Neural crest cell (in vitro differentiated cells): ENCODE results near the gene CHDH. TPM values are rescaled to one million over a fixed set of nuclear protein-coding genes. Genes with fewer than 3 reads are reported as not detected.

Experiments
- DNase-seq: peaks from one replicate; pipeline ENCODE4 v3.0.0; 2021; ENCODE audit warnings: low read depth, mixed read lengths, low spot score
- H3K27ac Mint-ChIP-seq: one replicate; pipeline ENCODE4 v1.8.0; 2021; ENCODE audit warnings: mild to moderate bottlenecking, mixed read lengths; ENCODE audit not compliant: unreplicated experiment
- H3K27me3 Mint-ChIP-seq: 2 replicates; pipeline ENCODE4 v1.8.0; 2021; ENCODE audit warnings: low read depth, mild to moderate bottlenecking, mixed read lengths
- H3K36me3 Mint-ChIP-seq: 2 replicates; pipeline ENCODE4 v1.8.0; 2021; ENCODE audit warnings: low read depth, mild to moderate bottlenecking, mixed read lengths
- H3K4me1 Mint-ChIP-seq: 2 replicates; pipeline ENCODE4 v1.8.0; 2021; ENCODE audit warnings: mixed read lengths
- H3K4me3 Mint-ChIP-seq: one replicate; pipeline ENCODE4 v1.8.0; 2021; ENCODE audit warnings: mild to moderate bottlenecking, mixed read lengths
- H3K9me3 Mint-ChIP-seq: 2 replicates; pipeline ENCODE4 v1.8.0; 2021; ENCODE audit warnings: mixed read lengths
- total RNA-seq: library from RNA; stranded (reverse); gene quantifications from 2 replicates; pipeline ENCODE4 v1.2.1, GENCODE V29; 2021
- TF ChIP-seq, protein P1 (sequence below): fragments of 200-600 bp; sonication (generic); conservative IDR thresholded peaks from 2 replicates; pipeline ENCODE4 v1.5.0; 2021; ENCODE audit warnings: antibody characterized with exemption, mild to moderate bottlenecking

The CHDH gene
- total RNA-seq, 1 donor from 2014 or later: 3.0 TPM

DNA sequence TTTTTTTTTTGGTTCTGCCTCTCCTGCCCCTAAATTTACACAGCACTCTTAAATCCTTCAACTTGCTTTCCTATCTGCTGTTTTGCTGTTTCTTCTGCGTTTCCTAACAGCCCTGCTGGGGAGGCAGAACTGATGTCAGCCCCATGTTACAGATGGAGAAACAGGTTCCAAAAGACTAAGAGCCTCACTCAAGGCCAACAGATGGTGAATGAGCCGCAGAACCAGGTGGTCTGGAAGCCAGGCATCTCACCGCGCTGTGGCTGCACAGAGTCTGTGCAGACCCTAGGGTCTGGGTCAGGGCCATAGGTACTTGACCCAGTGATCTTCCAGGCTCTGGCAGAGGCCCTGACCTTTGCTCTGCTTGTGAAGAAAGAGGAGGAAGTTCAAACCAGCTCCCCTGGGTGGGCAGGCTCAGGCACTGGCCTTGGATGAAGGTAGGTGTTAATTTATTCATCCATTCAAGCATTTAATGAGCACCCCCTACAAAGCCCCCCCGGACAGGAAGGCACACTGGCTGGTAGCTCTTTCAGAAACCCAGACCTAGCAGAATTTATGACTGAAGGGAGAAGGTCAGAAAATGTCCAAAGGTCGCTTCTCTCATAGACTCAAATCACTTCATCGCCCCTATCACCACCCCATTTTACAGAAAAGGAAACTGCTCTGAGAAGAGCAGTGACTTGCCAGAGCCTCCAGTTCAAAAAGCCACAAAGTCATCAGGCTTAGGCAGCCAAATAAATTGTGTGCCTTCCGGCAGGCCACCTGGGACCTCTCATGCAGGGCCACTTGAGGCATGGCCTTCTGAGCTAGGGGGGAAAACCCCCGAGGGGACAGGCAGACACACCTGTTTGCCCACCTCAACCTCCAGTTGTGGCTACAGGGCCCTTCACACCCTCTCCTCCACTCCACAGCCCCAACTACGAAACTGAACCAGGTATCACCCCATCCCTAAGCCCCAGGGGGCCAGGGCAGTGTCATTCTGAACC, 2.7 kb downstream of the CHDH start:
- no peak overlapping the region for H3K27ac Mint-ChIP-seq
- no peaks in the 10 kb centered on the region for H3K36me3 Mint-ChIP-seq
- TF ChIP-seq, protein P1, sequence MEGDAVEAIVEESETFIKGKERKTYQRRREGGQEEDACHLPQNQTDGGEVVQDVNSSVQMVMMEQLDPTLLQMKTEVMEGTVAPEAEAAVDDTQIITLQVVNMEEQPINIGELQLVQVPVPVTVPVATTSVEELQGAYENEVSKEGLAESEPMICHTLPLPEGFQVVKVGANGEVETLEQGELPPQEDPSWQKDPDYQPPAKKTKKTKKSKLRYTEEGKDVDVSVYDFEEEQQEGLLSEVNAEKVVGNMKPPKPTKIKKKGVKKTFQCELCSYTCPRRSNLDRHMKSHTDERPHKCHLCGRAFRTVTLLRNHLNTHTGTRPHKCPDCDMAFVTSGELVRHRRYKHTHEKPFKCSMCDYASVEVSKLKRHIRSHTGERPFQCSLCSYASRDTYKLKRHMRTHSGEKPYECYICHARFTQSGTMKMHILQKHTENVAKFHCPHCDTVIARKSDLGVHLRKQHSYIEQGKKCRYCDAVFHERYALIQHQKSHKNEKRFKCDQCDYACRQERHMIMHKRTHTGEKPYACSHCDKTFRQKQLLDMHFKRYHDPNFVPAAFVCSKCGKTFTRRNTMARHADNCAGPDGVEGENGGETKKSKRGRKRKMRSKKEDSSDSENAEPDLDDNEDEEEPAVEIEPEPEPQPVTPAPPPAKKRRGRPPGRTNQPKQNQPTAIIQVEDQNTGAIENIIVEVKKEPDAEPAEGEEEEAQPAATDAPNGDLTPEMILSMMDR: no peak
- no peak for DNase-seq
- H3K9me3 Mint-ChIP-seq: no peaks in the 10 kb centered on the region
- peaks cover 26% of the 10 kb centered on the region for H3K4me1 Mint-ChIP-seq
- peak overlapping the region; percentile 71 for H3K4me3 Mint-ChIP-seq
- H3K27me3 Mint-ChIP-seq: peaks cover 37% of the 10 kb centered on the region

DNA sequence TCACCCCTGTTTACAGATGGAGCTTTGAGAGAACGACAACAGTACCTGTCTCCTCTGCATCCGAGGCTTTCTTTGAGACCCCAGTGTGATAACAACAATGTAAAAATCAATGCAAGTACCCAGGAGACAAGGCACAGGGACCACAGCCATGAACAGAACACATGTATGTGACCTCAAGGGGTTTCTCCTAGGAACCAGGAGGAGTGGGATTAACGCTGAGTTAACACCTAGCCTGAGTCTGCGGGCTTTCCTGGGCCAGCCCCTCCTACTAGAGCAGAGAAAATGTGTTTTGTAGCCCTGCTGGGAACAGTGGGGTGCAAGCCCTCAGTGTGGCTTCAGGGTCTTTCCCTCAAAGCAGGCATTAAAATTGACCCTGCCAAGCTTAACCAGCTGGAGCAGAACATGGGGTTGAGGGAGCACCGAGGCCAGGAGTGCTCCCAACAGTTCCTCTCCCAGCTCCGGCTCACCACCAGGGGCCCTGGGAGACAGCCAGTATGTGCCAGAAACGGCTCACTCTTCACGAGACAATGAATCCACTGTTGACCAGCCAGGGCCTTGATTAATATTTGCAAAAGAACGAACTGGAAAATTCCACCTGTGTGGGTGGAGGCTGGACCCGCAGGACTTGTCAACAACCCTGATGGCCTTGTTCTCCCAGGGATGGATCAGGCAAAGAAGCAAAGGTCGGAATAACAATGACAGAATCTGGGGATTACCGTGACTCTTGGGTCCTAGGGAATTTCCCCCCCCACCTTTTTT, 3.6 kb downstream of the CHDH start:
- no peak overlapping the region for H3K27ac Mint-ChIP-seq
- TF ChIP-seq, protein P1: peak; percentile 44
- no peaks in the 10 kb centered on the region for H3K9me3 Mint-ChIP-seq
- DNase-seq: peak; percentile 17
- H3K4me3 Mint-ChIP-seq: peak overlapping the region; percentile 33
- peaks cover 26% of the 10 kb centered on the region for H3K4me1 Mint-ChIP-seq
- no peaks in the 10 kb centered on the region for H3K36me3 Mint-ChIP-seq
- peaks cover 30% of the 10 kb centered on the region for H3K27me3 Mint-ChIP-seq

DNA sequence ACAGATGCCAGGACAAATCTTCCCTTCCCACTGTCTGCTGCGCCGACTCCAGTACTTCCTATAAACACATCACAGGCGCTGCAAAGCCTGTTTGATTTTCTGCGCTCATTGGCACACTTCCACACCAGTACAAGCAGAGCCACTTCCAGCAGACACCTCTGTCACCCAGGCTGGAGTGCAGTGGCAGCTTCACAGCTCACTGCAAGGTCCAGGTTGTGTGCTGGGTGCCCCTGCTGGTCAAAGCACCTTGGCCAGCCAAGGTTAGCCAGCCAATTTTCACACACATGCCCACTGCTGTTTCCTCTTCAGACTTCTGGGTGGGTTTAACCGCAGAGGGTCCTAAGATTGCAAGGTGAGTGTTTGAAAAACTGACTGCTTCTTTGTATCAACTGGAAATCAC, 4.9 kb downstream of the CHDH start:
- H3K4me1 Mint-ChIP-seq: peaks cover 26% of the 10 kb centered on the region
- H3K27me3 Mint-ChIP-seq: peaks cover 18% of the 10 kb centered on the region
- no peak overlapping the region for H3K27ac Mint-ChIP-seq
- H3K36me3 Mint-ChIP-seq: no peaks in the 10 kb centered on the region
- no peak overlapping the region for H3K4me3 Mint-ChIP-seq
- DNase-seq: no peak
- TF ChIP-seq, protein P1: no peak
- no peaks in the 10 kb centered on the region for H3K9me3 Mint-ChIP-seq

- H3K27ac Mint-ChIP-seq: no peak overlapping the region
- H3K27me3 Mint-ChIP-seq: no peaks in the 10 kb centered on the region
- DNase-seq: no peak
- TF ChIP-seq, protein P1: no peak
- peaks cover 6% of the 10 kb centered on the region for H3K4me1 Mint-ChIP-seq
- no peak overlapping the region for H3K4me3 Mint-ChIP-seq
- no peaks in the 10 kb centered on the region for H3K36me3 Mint-ChIP-seq
- no peaks in the 10 kb centered on the region for H3K9me3 Mint-ChIP-seq
Measured at GRCh38 chr3:53837331-53837730, 8.9 kb downstream of the CHDH start.

- no peak for DNase-seq
- Mint-ChIP-seq H3K27ac (no peak overlapping the region), H3K36me3 (no peaks in the 10 kb centered on the region), H3K4me3 (no peak overlapping the region), H3K27me3 (no peaks in the 10 kb centered on the region), H3K4me1 (peaks cover 6% of the 10 kb centered on the region), H3K9me3 (no peaks in the 10 kb centered on the region)
- TF ChIP-seq, protein P1: no peak
Measured at GRCh38 chr3:53836084-53836872, 9.9 kb downstream of the CHDH start.
